Astrocyte of the cerebellum (primary cell): ENCODE results near the gene DENND6B.

Experiments used
- DNase-seq: peaks from one replicate; pipeline ENCODE4 v3.0.0-alpha.2; 2011; ENCODE audit warnings: low read depth
- H3K4me3 ChIP-seq: 2 replicates; pipeline ENCODE4 v1.5.1; 2011; ENCODE audit warnings: mild to moderate bottlenecking, low read depth, low read length, moderate library complexity
- CTCF ChIP-seq: IDR thresholded peaks from 2 replicates; pipeline ENCODE4 v1.5.1; 2012; ENCODE audit warnings: low read length, low read depth, moderate library complexity, mild to moderate bottlenecking; ENCODE audit errors: missing control alignments
- in situ Hi-C: cut with HindIII; loops from 2 replicates; pipeline ENCODE4 v1.10.0; 2017; ENCODE audit warnings: low sequenced_read_pairs

Gene DENND6B

GRCh38 chr22:50347157-50347556 lies 20.3 kb upstream of the DENND6B start:
- no peak overlapping the region for H3K4me3 ChIP-seq
- in situ Hi-C loops: no loop called here
- no peak for TF ChIP-seq CTCF
- DNase-seq: no peak

- no peak overlapping the region for H3K4me3 ChIP-seq
- in situ Hi-C loops: no loop called here
- TF ChIP-seq CTCF: no peak
- no peak for DNase-seq
Observed at GRCh38 chr22:50346470-50346869, 19.7 kb upstream of the DENND6B start.

- no peak for TF ChIP-seq CTCF
- peak overlapping the region; percentile 75 for H3K4me3 ChIP-seq
- no peak for DNase-seq
- in situ Hi-C loops: no loop called here
Observed at GRCh38 chr22:50343541-50343935, 16.7 kb upstream of the DENND6B start.

- H3K4me3 ChIP-seq: peak within 1 kb of the TSS; percentile 75
- DNase-seq: no peak
- in situ Hi-C loops: no loop called here
- TF ChIP-seq CTCF: no peak
Observed at GRCh38 chr22:50342651-50343540, 16.1 kb upstream of the DENND6B start, which contains the start of gene PPP6R2. Gene PPP6R2 (plus strand): TSS chr22:50343327. CDS start chr22:50393909, 50,582 bp downstream.

GRCh38 chr22:50341977-50342650 lies 15.3 kb upstream of the DENND6B start:
- in situ Hi-C loops: no loop called here
- peak; percentile 63 for DNase-seq
- peak; percentile 97 for TF ChIP-seq CTCF
- H3K4me3 ChIP-seq: peak overlapping the region; percentile 75

- in situ Hi-C loops: no loop called here
- DNase-seq: no peak
Observed at GRCh38 chr22:50339945-50340879, 13.4 kb upstream of the DENND6B start.

More at GRCh38 chr22:50339945-50340879, 13.4 kb upstream of the DENND6B start:
- H3K4me3 ChIP-seq: no peak overlapping the region
- no peak for TF ChIP-seq CTCF
